Subcutaneous abdominal adipose tissue (tissue), 5 donors: ENCODE data around the gene GON4L.
"Not testable (repeated sequence)": the region's sequence is repeated elsewhere in the genome, so short reads cannot be mapped to it uniquely, and the experiment has no call there.

Experiments used
- H3K27ac ChIP-seq: one replicate; pipeline ENCODE4 v1.7.0; 2013; ENCODE audit warnings: low read depth, mild to moderate bottlenecking, inconsistent platforms, low read length, moderate library complexity
- H3K27me3 ChIP-seq, 5 donors: one replicate each; pipeline ENCODE4 v1.7.0; 2013; ENCODE audit warnings: low read length in 5 of 5, inconsistent platforms in 1 of 5; ENCODE audit not compliant: control insufficient read depth in 5 of 5, insufficient read depth in 4 of 5
- H3K36me3 ChIP-seq, 5 donors: one replicate each; pipeline ENCODE4 v1.7.0; 2013; ENCODE audit warnings: low read length in 5 of 5; ENCODE audit not compliant: control insufficient read depth in 5 of 5, insufficient read depth in 5 of 5
- H3K4me1 ChIP-seq, 5 donors: one replicate each; pipeline ENCODE4 v1.7.0; 2013; ENCODE audit warnings: low read length in 5 of 5, mild to moderate bottlenecking in 3 of 5, moderate library complexity in 1 of 5; ENCODE audit not compliant: control insufficient read depth in 5 of 5, insufficient read depth in 5 of 5
- H3K4me3 ChIP-seq, 5 donors: one replicate each; pipeline ENCODE4 v1.7.0; 2013; ENCODE audit warnings: low read length in 5 of 5, low read depth in 1 of 5
- H3K9ac ChIP-seq, 5 donors: one replicate each; pipeline ENCODE4 v1.7.0; 2013; ENCODE audit warnings: low read length in 5 of 5, mild to moderate bottlenecking in 4 of 5, moderate library complexity in 3 of 5
- H3K9me3 ChIP-seq, 5 donors: one replicate each; pipeline ENCODE4 v1.7.0; 2013; ENCODE audit warnings: low read length in 5 of 5; ENCODE audit not compliant: control insufficient read depth in 5 of 5
- donor health status: healthy.
- donor health status: healthy.
- donor health status: healthy.
- donor health status: healthy.
- donor health status: healthy.

Gene GON4L

DNA sequence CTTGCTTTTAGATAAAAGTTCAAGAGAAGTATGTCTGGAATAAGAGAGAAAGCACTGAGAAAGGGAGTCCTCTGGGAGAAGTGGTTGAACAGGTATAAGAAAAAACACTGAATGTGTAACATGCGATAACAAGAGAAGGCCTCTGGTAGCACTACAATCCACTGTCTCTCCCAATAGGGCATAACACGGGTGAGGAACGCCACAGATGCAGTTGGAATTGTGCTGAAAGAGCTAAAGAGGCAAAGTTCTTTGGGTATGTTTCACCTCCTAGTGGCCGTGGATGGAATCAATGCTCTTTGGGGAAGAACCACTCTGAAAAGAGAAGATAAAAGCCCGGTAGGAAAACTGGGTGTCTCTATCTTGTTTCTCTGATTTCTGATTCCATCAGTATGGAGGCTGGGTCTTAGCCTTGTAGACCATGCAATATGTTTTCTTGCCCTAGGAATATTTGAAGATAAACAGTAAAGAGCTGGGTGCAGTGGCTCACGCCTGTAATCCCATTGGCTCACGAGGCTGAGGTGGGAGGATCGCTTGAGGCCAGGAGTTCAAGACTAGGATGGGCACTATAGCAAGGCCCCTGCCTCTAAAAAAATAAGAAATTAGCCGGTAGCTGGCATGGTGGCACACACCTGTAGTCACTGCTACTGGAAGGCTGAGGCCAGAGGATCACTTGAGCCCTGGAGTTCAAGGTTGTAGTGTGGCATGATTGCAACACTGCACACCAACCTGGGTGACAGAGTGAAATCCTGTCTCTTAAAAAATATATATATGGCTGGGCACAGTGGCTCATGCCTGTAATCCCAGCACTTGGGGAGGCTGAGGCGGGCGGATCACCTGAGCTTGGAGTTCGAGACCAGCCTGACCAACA, 127.7 kb downstream of the GON4L start:
- no peak overlapping the region for H3K9ac ChIP-seq
- no peaks in the 10 kb centered on the region for H3K4me1 ChIP-seq
- H3K27me3 ChIP-seq = no peaks in the 10 kb centered on the region
- H3K4me3 ChIP-seq = no peak overlapping the region
- H3K27ac ChIP-seq = no peak overlapping the region
- no peaks in the 10 kb centered on the region for H3K9me3 ChIP-seq
- peaks cover 10 to 43% (median 25%) of the 10 kb centered on the region in 5 donors for H3K36me3 ChIP-seq

DNA sequence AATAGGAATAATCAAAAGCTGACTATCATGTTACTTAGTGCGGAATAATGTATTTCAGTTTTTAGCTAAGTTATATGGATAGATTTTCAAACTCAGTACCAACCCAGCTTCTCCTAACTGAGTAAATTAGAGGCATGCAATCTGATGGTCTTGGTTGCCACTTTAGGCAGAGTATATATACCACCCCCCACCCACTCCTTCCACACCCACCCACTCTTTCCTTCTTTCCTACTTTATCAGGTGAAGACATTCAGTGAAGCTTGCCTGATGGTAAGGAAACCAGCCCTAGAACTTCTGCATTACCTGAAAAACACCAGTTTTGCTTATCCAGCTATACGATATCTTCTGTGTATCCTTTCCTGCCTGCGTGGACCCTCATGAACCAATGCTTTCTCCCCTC, 131.9 kb downstream of the GON4L start:
- Histone ChIP-seq H3K27me3 (no peaks in the 10 kb centered on the region), H3K36me3 (peaks cover 3 to 34% (median 10%) of the 10 kb centered on the region in 5 donors), H3K27ac (no peak overlapping the region)

DNA sequence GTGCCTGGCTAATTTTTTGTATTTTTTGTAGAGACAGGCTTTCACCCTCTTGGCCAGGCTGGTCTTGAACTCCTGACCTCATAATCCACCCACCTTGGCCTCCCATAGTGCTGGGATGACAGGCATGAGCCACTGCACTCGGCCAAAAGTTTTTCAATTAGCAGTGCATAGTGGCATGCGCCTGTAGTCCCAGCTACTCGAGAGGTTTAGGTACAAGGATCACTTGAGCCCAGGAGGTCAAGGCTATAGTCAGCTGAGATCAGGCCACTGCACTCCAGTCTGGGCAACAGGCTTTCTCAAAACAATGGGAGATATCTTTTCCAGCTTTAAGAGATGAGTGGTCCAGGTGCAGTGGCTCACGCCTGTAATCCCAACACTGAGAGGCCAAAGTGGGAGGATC, 137.3 kb downstream of the GON4L start:
- no peaks in the 10 kb centered on the region for H3K9me3 ChIP-seq
- no peak overlapping the region for H3K27ac ChIP-seq
- no peaks in the 10 kb centered on the region for H3K4me1 ChIP-seq
- H3K9ac ChIP-seq = no peak overlapping the region
- H3K36me3 ChIP-seq = peaks cover 4 to 31% (median 9%) of the 10 kb centered on the region in 5 donors
- H3K27me3 ChIP-seq = no peaks in the 10 kb centered on the region
- H3K4me3 ChIP-seq = no peak overlapping the region

More for the DNA sequence above, 131.9 kb downstream of the GON4L start:
- Histone ChIP-seq H3K9me3 (no peaks in the 10 kb centered on the region), H3K9ac (no peak overlapping the region), H3K4me1 (no peaks in the 10 kb centered on the region), H3K4me3 (no peak overlapping the region)

DNA sequence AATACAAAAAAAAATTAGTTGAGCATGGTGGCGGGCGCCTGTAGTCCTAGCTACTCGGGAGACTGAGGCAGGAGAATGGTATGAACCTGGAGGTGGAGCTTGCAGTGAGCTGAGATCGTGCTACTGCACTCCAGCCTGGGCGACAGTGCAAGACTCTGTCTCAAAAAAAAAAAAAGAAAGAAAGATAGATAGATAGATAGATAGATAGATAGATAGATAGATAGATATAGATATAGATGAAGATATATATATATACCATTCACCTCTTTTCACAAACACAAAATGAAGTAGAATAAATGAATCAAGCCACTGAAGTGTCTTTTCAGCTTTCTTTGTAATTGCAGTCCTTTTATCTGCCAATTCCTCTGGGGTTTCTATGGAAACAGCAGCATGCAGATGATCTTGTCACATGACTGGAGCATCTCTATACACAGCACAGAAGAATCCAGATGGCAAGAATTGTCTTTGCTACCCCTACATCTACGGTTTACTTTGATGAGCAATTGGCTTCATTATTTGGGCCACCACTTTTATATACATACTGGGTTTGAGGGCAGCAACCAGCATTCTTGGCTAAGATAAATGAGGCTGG, 138.4 kb downstream of the GON4L start:
- not testable (repeated sequence) for H3K27me3 ChIP-seq, H3K4me3 ChIP-seq, H3K27ac ChIP-seq, H3K4me1 ChIP-seq, H3K9ac ChIP-seq, H3K9me3 ChIP-seq
- peaks cover 4 to 31% (median 11%) of the 10 kb centered on the region in 5 donors for H3K36me3 ChIP-seq

DNA sequence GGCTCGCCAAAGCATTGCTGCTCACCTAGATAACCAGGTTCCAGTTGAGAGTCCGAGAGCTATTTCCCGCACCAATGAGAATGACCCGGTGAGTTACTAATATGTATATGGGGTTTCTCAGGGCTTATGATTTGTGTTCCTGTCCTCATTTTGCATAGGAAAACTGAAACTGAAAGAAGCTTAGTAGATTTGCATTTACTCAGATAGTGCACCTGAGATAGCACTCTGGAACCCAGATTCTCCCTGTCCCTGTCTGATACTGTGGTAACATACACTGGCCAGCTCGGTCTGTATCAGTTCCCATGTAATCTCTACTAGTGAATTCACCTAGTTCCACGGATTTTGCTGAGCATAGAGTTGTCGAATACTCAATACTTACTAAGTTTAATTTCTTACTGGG, 140.0 kb downstream of the GON4L start:
- H3K9ac ChIP-seq = no peak overlapping the region
- H3K36me3 ChIP-seq = peaks cover 4 to 24% (median 15%) of the 10 kb centered on the region in 5 donors
- H3K27ac ChIP-seq = no peak overlapping the region
- H3K4me3 ChIP-seq = no peak overlapping the region
- H3K27me3 ChIP-seq = no peaks in the 10 kb centered on the region
- no peaks in the 10 kb centered on the region for H3K4me1 ChIP-seq
- no peaks in the 10 kb centered on the region for H3K9me3 ChIP-seq

DNA sequence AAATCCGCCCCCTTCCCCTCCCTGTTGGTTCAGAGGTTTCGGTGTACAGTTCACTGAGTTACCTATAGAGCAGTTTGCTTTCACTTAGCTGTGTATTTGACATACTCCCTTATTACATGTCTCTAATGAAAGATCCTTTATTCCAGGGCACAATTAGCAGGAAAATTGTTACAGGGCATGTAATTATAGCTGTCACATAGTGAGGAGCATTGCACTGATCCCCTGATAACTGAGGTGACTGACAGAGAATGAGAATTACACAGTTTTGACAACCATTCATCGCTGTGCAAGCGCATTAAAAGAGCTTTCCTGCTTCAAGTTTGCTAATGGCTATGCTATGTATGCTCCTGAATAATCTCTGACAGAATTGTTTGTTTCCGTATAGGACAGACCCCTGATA, 141.2 kb downstream of the GON4L start:
- H3K9me3 ChIP-seq = no peaks in the 10 kb centered on the region
- H3K36me3 ChIP-seq = peaks cover 4 to 17% (median 15%) of the 10 kb centered on the region in 5 donors
- H3K4me1 ChIP-seq = no peaks in the 10 kb centered on the region
- H3K27me3 ChIP-seq = no peaks in the 10 kb centered on the region
- no peak overlapping the region for H3K4me3 ChIP-seq
- H3K27ac ChIP-seq = no peak overlapping the region
- H3K9ac ChIP-seq = no peak overlapping the region

DNA sequence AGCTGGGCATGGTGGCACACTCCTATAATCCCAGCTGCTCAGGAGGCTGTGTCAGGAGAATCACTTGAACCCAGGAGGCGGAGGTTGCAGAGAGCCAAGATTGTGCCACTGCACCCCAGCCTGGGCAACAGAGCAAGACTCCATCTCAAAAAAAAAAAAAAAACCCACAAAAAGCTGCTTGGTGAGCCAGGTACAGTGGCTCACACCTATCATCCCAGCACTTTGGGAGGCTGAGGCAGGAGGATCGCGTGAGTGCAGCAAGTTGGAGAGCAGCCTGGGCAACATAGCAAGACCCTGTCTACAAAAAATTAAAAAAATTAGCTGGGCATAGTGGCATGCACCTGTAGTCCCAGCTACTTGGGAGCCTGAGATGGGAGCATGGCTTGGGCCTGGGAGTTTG, 142.0 kb downstream of the GON4L start:
- H3K9me3 ChIP-seq = not testable (repeated sequence)
- peaks cover 4 to 17% (median 15%) of the 10 kb centered on the region in 5 donors for H3K36me3 ChIP-seq

DNA sequence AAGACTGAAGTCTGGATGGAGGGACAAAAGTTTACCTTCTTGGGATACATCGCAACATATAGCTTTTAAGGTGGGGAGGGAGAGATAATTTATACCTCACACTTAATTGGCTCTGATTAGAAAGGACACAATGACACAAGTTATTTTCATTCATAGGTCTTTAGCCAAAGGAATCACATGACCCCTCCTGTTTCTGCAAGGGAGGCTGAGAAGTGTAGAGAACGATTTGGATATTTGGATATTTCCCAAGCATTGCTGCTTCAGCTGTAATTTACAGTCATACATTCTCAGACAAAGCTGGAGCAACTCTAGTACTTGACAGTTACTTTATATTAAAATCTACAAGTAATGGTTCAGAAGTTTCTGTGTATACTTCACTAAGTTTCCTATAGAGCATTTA, 143.9 kb downstream of the GON4L start:
- H3K9me3 ChIP-seq = no peaks in the 10 kb centered on the region
- no peak overlapping the region for H3K9ac ChIP-seq
- H3K27me3 ChIP-seq = no peaks in the 10 kb centered on the region
- no peaks in the 10 kb centered on the region for H3K4me1 ChIP-seq
- no peak overlapping the region for H3K27ac ChIP-seq
- H3K36me3 ChIP-seq = peaks cover 4 to 15% (median 9%) of the 10 kb centered on the region in 5 donors
- H3K4me3 ChIP-seq = no peak overlapping the region

More for the DNA sequence above, 142.0 kb downstream of the GON4L start:
- not testable (repeated sequence) for H3K4me3 ChIP-seq, H3K9ac ChIP-seq, H3K27me3 ChIP-seq, H3K27ac ChIP-seq, H3K4me1 ChIP-seq

DNA sequence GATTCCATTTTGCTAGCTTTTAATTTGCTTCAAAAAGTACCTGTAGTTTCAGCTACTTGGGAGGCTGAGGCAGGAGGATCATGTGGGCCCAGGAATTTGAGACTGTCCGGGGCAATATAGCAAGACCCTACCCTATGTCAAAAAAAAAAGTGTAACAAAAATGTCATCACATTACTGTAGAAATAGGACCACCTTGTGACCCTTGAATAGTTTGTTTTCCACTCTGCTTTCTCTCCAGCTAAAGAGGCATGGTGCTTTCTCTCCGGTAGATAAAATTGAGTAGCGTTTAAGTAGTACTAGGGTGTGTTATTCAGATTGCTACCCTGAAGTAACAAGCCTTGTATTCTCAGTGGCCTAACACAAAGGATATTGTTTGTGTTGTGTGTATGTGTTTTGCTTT, 144.4 kb downstream of the GON4L start:
- peaks cover 4 to 15% (median 9%) of the 10 kb centered on the region in 5 donors for H3K36me3 ChIP-seq
- not testable (repeated sequence) for H3K9me3 ChIP-seq, H3K27ac ChIP-seq, H3K9ac ChIP-seq, H3K4me1 ChIP-seq, H3K27me3 ChIP-seq, H3K4me3 ChIP-seq

DNA sequence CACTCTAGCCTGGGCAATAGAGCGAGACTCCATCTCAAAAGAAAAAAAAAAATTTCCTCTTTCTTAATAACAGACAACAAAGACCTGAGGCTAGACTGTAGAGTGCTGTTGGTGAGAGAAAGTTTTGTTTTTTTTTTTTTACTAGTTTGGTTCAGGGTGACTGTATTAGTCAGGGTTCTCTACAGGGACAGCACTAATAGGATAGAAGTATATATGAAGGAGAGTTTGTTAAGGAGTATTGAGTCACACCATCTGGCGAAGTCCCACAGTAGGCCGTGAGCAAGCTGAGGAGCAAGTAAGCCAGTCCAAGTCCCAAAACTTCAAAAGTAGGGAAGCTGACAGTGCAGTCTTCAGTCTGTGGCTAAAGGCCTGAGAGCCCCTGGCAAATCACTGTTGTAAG, 145.6 kb downstream of the GON4L start:
- H3K9me3 ChIP-seq, H3K27ac ChIP-seq, H3K4me1 ChIP-seq, H3K9ac ChIP-seq, H3K4me3 ChIP-seq, H3K36me3 ChIP-seq, H3K27me3 ChIP-seq: not testable (repeated sequence)
